HL-60 (cell line): ENCODE measurements around the gene PLEKHA8.

Experiments used
- DNase-seq, 2 experiments: peaks; one replicate each; pipeline ENCODE4 v3.0.0-alpha.2; 2010 to 2020; ENCODE audit warnings: low read depth in 1 of 2, low spot score in 1 of 2
- H3K27ac ChIP-seq: fragments of 250-450 bp; sonication (Bioruptor Pico); replicated peaks from 2 replicates; pipeline ENCODE4 v1.5.1; 2020; ENCODE audit warnings: mild to moderate bottlenecking, moderate library complexity
- H3K27me3 ChIP-seq: fragments of 250-450 bp; sonication (Bioruptor Pico); 2 replicates; pipeline ENCODE4 v1.5.1; 2021; ENCODE audit warnings: mild to moderate bottlenecking, moderate library complexity; ENCODE audit not compliant: insufficient read depth, poor library complexity, severe bottlenecking
- H3K4me3 ChIP-seq: replicated peaks from 2 replicates; pipeline ENCODE4 v1.5.1; 2011; ENCODE audit warnings: mild to moderate bottlenecking, control low read depth, low read length; ENCODE audit not compliant: insufficient read depth
- CTCF ChIP-seq: IDR thresholded peaks from one replicate; pipeline ENCODE4 v1.5.1; 2011; ENCODE audit warnings: low read length, control low read depth, inconsistent platforms; ENCODE audit not compliant: insufficient read depth
- GABPA ChIP-seq: IDR thresholded peaks from 2 replicates; pipeline ENCODE4 v1.6.1; 2012; ENCODE audit warnings: low read depth
- POLR2AphosphoS5 ChIP-seq: IDR thresholded peaks from 2 replicates; pipeline ENCODE4 v1.6.1; 2012; ENCODE audit warnings: low read depth
- REST ChIP-seq: IDR thresholded peaks from 2 replicates; pipeline ENCODE4 v1.6.1; 2012; ENCODE audit warnings: low read depth; ENCODE audit not compliant: insufficient replicate concordance
- SPI1 ChIP-seq: IDR thresholded peaks from 2 replicates; pipeline ENCODE4 v1.6.1; 2012; ENCODE audit warnings: low read depth, mild to moderate bottlenecking, borderline replicate concordance

The PLEKHA8 gene

GRCh38 chr7:30078280-30078679, 50.1 kb downstream of the PLEKHA8 start:
- Histone ChIP-seq H3K27me3 (no peaks in the 10 kb centered on the region), H3K4me3 (no peak overlapping the region), H3K27ac (no peak overlapping the region)
- TF ChIP-seq POLR2AphosphoS5 (no peak), GABPA (no peak), CTCF (no peak), REST (no peak)
- no peak for DNase-seq

GRCh38 chr7:30079880-30080279, 51.7 kb downstream of the PLEKHA8 start:
- Histone ChIP-seq H3K4me3 (no peak overlapping the region), H3K27me3 (no peaks in the 10 kb centered on the region), H3K27ac (no peak overlapping the region)
- no peak for DNase-seq
- TF ChIP-seq SPI1 (no peak), REST (no peak), CTCF (no peak), POLR2AphosphoS5 (no peak), GABPA (no peak)

- no peak overlapping the region for H3K4me3 ChIP-seq
- TF ChIP-seq POLR2AphosphoS5: no peak
- TF ChIP-seq SPI1: no peak
- no peak for TF ChIP-seq REST
- no peak for TF ChIP-seq GABPA
- TF ChIP-seq CTCF: no peak
- DNase-seq: no peak
These were observed 52.6 kb downstream of the PLEKHA8 start for GRCh38 chr7:30080818-30081217.

More at GRCh38 chr7:30080818-30081217, 52.6 kb downstream of the PLEKHA8 start:
- no peak overlapping the region for H3K27ac ChIP-seq
- no peaks in the 10 kb centered on the region for H3K27me3 ChIP-seq
